Measurements from ENCODE around the gene C19orf53. TPM values are rescaled to one million over a fixed set of nuclear protein-coding genes. Genes with fewer than 3 reads are reported as not detected.

The C19orf53 gene
- 55.6 and 79.5 TPM in 2 replicates for total RNA-seq

DNA sequence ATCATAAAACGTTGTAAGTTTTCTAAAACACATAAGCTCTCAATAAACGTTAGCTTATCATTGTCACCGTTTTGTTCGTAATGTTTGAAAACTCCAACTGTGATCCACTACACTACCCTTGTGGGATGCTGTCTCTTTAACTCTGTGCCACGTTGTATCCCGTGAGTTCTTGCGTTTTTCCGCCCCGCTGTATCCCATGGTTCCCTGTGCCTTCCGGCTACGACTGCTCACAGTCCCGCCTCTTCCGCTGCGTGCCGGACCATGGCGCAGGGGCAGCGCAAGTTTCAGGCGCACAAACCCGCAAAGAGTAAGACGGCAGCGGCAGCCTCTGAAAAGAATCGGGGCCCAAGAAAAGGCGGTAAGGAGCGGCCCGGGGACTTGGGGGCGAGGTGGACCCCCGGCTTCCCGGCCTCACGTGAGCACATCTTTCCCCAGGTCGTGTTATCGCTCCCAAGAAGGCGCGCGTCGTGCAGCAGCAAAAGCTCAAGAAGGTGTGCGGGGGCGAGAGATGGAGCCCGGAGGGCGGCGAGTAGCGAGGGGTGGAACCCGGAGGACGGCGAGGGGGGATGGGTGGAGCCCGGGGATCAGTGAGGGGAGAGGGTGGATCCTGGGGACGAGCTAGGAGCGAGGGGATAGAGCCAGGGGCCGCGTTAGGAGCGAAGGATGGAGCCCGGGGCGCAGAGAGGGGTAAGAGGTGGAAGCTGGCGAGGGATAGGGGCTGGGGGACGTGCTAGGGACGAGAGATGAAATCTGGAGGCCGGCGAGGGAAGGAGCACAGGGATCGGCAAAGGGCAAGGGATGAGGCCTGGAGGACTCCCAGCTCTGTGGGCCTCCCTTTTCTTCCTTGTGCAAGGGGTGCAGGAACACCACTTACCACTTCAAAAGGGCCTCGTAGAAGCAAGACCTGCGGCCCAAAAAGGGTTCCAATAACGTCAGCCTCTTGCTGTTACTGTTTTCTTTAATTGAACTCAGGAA is at the start of gene C19orf53:
C19orf53 (plus strand) TSS at position 240 of the 975 bp plus-strand sequence; CDS start at position 262, 22 bp downstream.

DNA sequence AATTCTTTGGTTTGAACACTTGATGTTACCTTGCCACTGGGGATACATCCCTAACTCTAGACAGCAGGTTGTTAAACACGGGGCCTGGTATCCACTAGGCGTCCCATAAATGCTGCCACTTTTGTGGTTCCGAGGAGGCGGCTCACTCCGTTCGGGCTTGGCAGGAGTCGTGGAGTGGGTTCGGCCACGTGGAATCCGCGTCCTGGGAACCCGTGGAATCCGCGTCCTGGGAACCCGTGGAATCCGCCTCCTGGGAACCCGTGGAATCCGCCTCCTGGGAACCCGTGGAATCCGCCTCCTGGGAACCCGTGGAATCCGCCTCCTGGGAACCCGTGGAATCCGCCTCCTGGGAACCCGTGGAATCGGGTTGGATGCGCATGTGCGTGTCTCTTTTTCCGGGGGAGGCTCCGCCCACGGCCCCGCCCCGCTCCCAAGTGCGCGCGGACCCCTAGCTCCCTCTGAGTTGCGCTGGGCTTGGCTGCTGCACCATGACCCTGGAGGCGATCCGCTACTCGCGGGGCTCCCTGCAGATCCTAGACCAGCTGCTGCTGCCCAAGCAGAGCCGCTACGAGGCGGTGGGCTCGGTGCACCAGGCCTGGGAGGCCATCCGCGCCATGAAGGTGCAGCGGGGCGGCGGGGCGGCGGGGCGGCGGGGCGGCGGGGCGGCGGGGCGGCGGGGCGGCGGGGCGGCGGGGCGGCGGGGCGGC is 10.0 kb upstream of the C19orf53 start, which contains the start of gene MRI1:
MRI1 (plus strand) TSS at position 422 of the 707 bp plus-strand sequence; CDS start at position 489, 67 bp downstream.

DNA sequence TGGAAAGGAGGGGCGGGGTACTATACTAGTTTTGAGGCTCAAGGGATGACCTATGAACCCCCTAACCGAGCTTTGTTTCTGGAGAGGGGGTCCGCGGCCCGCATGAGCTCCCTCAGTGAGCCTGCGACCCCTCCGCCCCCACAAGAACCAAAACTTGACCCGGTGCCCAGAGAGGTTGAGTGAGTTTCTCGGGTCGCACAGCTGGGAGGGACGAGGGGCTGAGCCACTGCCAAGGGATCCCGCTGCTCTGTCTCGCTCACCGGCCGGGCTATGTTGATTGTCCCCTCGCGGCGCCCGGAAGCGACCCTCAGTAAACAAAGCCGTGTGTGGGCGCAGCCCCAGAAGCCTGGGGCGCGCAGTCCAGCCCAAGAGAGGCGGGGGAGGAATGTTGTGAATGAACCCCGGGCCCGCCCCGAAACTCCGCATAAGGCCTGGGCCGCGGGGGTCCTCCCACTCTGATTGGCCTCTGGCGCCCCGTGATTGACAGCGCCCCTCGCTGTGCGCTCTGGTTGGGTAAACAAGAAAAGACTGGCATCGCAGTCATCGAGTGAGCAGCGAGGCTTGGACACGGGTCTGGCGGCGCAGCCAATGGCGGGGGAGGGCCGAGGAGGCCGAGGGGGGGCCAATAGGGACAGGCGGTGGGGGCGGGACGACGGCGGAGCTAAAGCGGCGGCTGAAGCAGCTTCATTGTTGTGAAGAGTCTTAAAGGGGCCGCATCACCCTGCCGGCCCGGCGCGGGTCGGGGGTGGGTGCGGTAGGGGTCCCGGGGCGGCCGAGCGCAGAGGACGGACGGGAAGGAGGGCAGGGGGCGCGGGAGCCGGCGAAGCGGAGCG is 20.7 kb downstream of the C19orf53 start, which contains the start of gene ZSWIM4:
ZSWIM4 (plus strand) TSS at position 687 of the 833 bp plus-strand sequence. CDS start 206 bp downstream, outside the sequence.

Small RNA genes within 50 kb of the gene (small RNA-seq; reads per million reads assigned to genes)
- not detected for gene RN7SL619P

Other genes with a start within 250 kb of the C19orf53 start
- 45.7 and 58.0 TPM in 2 replicates for gene MRI1, start 9.9 kb upstream of the C19orf53 start, total RNA-seq
- 8.4 and 12.9 TPM in 2 replicates for gene ZSWIM4, start 21.0 kb downstream of the C19orf53 start, total RNA-seq
- gene NANOS3, start 102.7 kb downstream of the C19orf53 start, total RNA-seq: not detected in 2 replicates
- 0.50 and 0.53 TPM in 2 replicates for gene BRME1, start 131.7 kb downstream of the C19orf53 start, total RNA-seq
- 15.7 and 18.5 TPM in 2 replicates for gene CC2D1A, start 131.7 kb downstream of the C19orf53 start, total RNA-seq
- 0.22 and 0.53 TPM in 2 replicates for gene PODNL1, start 164.0 kb downstream of the C19orf53 start, total RNA-seq
- gene DCAF15, start 178.1 kb downstream of the C19orf53 start, total RNA-seq: 12.2 and 19.0 TPM in 2 replicates
- gene RFX1, start 231.9 kb downstream of the C19orf53 start, total RNA-seq: 3.2 and 6.5 TPM in 2 replicates